GM23248 (cell line): ENCODE measurements around the gene TGFB1I1. TPM values are rescaled to one million over a fixed set of nuclear protein-coding genes. Genes with fewer than 3 reads are reported as not detected.

Experiments used
- DNase-seq: peaks from one replicate; pipeline ENCODE4 v3.0.0-alpha.2; 2015
- H2AFZ ChIP-seq: fragments of 200-600 bp; sonication (generic); 2 replicates; pipeline ENCODE4 v1.6.1; 2016; ENCODE audit warnings: antibody characterized with exemption
- H3F3A ChIP-seq: fragments of 200-600 bp; sonication (generic); 2 replicates; pipeline ENCODE4 v1.6.1; 2016; ENCODE audit warnings: mild to moderate bottlenecking, antibody characterized with exemption, mixed run types; ENCODE audit not compliant: insufficient read depth
- H3K27ac ChIP-seq: fragments of 200-600 bp; sonication (generic); 2 replicates; pipeline ENCODE4 v1.5.1; 2016; ENCODE audit warnings: mild to moderate bottlenecking
- H3K27me3 ChIP-seq: fragments of 200-600 bp; sonication (generic); replicated peaks from 2 replicates; pipeline ENCODE4 v1.6.1; 2016; ENCODE audit warnings: mild to moderate bottlenecking; ENCODE audit not compliant: insufficient read depth
- H3K36me3 ChIP-seq: fragments of 200-600 bp; sonication (generic); 2 replicates; pipeline ENCODE4 v1.6.1; 2016; ENCODE audit warnings: low read depth, mild to moderate bottlenecking
- H3K4me1 ChIP-seq: fragments of 200-600 bp; sonication (generic); 2 replicates; pipeline ENCODE4 v1.6.1; 2016; ENCODE audit warnings: mild to moderate bottlenecking; ENCODE audit not compliant: insufficient read depth
- H3K4me2 ChIP-seq: fragments of 200-600 bp; sonication (generic); one replicate; pipeline ENCODE4 v1.6.1; 2016; ENCODE audit warnings: mild to moderate bottlenecking; ENCODE audit not compliant: unreplicated experiment
- H3K4me3 ChIP-seq: fragments of 200-600 bp; sonication (generic); 2 replicates; pipeline ENCODE4 v1.5.1; 2016; ENCODE audit warnings: mild to moderate bottlenecking
- H3K79me2 ChIP-seq: fragments of 200-600 bp; sonication (generic); 2 replicates; pipeline ENCODE4 v1.6.1; 2016; ENCODE audit warnings: mild to moderate bottlenecking; ENCODE audit not compliant: insufficient read depth
- H3K9ac ChIP-seq: fragments of 200-600 bp; sonication (generic); 2 replicates; pipeline ENCODE4 v1.6.1; 2016; ENCODE audit warnings: mild to moderate bottlenecking
- H3K9me2 ChIP-seq: fragments of 200-600 bp; sonication (generic); 2 replicates; pipeline ENCODE4 v1.6.1; 2016; ENCODE audit warnings: mixed run types, mild to moderate bottlenecking, moderate library complexity; ENCODE audit not compliant: insufficient read depth
- H3K9me3 ChIP-seq: fragments of 200-600 bp; sonication (generic); one replicate; pipeline ENCODE4 v1.6.1; 2017; ENCODE audit warnings: low read depth
- H4K20me1 ChIP-seq: fragments of 200-600 bp; sonication (generic); 2 replicates; pipeline ENCODE4 v1.6.0; 2016; ENCODE audit not compliant: insufficient read depth
- EZH2 ChIP-seq: fragments of 200-600 bp; sonication (generic); IDR thresholded peaks from 2 replicates; pipeline ENCODE4 v1.6.1; 2018; ENCODE audit warnings: antibody characterized with exemption, mild to moderate bottlenecking; ENCODE audit not compliant: insufficient read depth, poor library complexity, severe bottlenecking
- EZH2phosphoT487 ChIP-seq: fragments of 200-600 bp; sonication (generic); IDR thresholded peaks from 2 replicates; pipeline ENCODE4 v1.6.1; 2018; ENCODE audit warnings: antibody characterized with exemption, moderate library complexity, mild to moderate bottlenecking, low read depth; ENCODE audit not compliant: insufficient read depth
- WGBS, 2 experiments: methylation state at CpG; one replicate each; pipeline ENCODE4 v1.1.6; 2015 to 2017; ENCODE audit warnings: low lambda C conversion rate in 2 of 2, low coverage in 1 of 2; ENCODE audit errors: missing lambda C conversion rate in 2 of 2; 5-methylcytosine and 5-hydroxymethylcytosine counted together
- in situ Hi-C: fragments of 300-500 bp; cut with MboI; formaldehyde crosslinking; loops from 2 replicates; pipeline ENCODE4 v1.15.0; 2020
- polyA plus RNA-seq: library from polyadenylated mRNA; unstranded; fragments of >200 nt; fragmentation: Nextera tagmentation; extraction: Ambion mirVana; gene quantifications from 2 replicates; pipeline ENCODE4 v1.2.1, GENCODE V29; 2016
- total RNA-seq: library from RNA; depleted of rRNA; stranded (reverse); fragments of >200 nt; shearing (Covaris generic); gene quantifications from 2 replicates; pipeline ENCODE4 v1.2.3, GENCODE V29; 2014; rRNA removed

TGFB1I1 gene
- total and polyA plus RNA-seq, 2 experiments from 2014 or later, result 88.5 to 174 TPM

DNA sequence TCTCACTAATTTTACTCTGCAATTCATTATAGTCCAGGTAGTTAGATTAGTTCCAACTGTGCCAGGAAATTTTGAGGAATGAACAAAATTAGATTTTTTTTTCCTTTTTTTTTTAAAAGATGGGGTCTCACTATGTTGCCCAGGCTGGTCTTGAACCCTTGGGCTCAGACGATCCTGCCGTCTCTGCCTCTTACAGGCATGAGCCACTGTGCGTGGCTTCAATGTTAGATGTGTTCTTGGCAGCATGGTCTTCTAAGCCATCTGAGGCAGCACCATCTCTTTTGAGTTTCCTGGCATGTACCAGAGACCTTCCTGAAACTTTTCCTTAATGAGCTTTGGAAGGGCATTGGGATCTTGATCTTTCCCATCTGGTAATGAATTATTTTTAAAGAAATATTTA lies 53.2 kb downstream of the TGFB1I1 start:
- TF ChIP-seq EZH2, result no peak
- TF ChIP-seq EZH2phosphoT487, result no peak
- in situ Hi-C loops, result no loop called here
- Histone ChIP-seq H2AFZ (no peak overlapping the region), H3K4me1 (no peaks in the 10 kb centered on the region), H3K36me3 (no peaks in the 10 kb centered on the region), H3K9me2 (no peaks in the 10 kb centered on the region), H4K20me1 (no peaks in the 10 kb centered on the region), H3F3A (no peaks in the 10 kb centered on the region), H3K9ac (no peak overlapping the region), H3K9me3 (no peaks in the 10 kb centered on the region), H3K27ac (no peak overlapping the region), H3K4me2 (no peak overlapping the region), H3K27me3 (peaks cover 13% of the 10 kb centered on the region), H3K4me3 (no peak overlapping the region), H3K79me2 (no peaks in the 10 kb centered on the region)
- no peak for DNase-seq
- WGBS, 2 experiments, result 39 to 49% methylated on average over 3 of the region's 3 CpGs

Other genes with a start within 250 kb of the TGFB1I1 start
- gene ITGAM, start 212.2 kb upstream of the TGFB1I1 start, total RNA-seq, result not detected in 2 replicates
- not detected in 2 replicates for gene ITGAM, start 212.2 kb upstream of the TGFB1I1 start, polyA plus RNA-seq
- gene ITGAX, start 117.0 kb upstream of the TGFB1I1 start, total RNA-seq, result not detected in 2 replicates
- gene ITGAX, start 117.0 kb upstream of the TGFB1I1 start, polyA plus RNA-seq, result not detected in 2 replicates
- not detected in 2 replicates for gene ITGAD, start 78.8 kb upstream of the TGFB1I1 start, total RNA-seq
- not detected in 2 replicates for gene ITGAD, start 78.8 kb upstream of the TGFB1I1 start, polyA plus RNA-seq
- gene COX6A2, start 43.8 kb upstream of the TGFB1I1 start, total RNA-seq, result not detected in 2 replicates
- not detected in 2 replicates for gene COX6A2, start 43.8 kb upstream of the TGFB1I1 start, polyA plus RNA-seq
- 0.22 and 0.38 TPM in 2 replicates for gene ZNF843, start 29.4 kb upstream of the TGFB1I1 start, total RNA-seq
- 0.39 and 0.41 TPM in 2 replicates for gene ZNF843, start 29.4 kb upstream of the TGFB1I1 start, polyA plus RNA-seq
- 11.2 and 14.3 TPM in 2 replicates for gene ARMC5, start 12.7 kb upstream of the TGFB1I1 start, total RNA-seq
- gene ARMC5, start 12.7 kb upstream of the TGFB1I1 start, polyA plus RNA-seq, result 5.0 and 7.0 TPM in 2 replicates
- gene SLC5A2, start 11.0 kb downstream of the TGFB1I1 start, total RNA-seq, result not detected in 2 replicates
- gene SLC5A2, start 11.0 kb downstream of the TGFB1I1 start, polyA plus RNA-seq, result 4.7 and 4.8 TPM in 2 replicates
- gene RUSF1, start 36.2 kb downstream of the TGFB1I1 start, total RNA-seq, result 68.2 and 74.0 TPM in 2 replicates
- gene RUSF1, start 36.2 kb downstream of the TGFB1I1 start, polyA plus RNA-seq, result 34.6 and 39.3 TPM in 2 replicates
- gene AHSP, start 55.7 kb downstream of the TGFB1I1 start, total RNA-seq, result not detected in 2 replicates
- not detected in 2 replicates for gene AHSP, start 55.7 kb downstream of the TGFB1I1 start, polyA plus RNA-seq